HepG2 (cell line): ENCODE data around the gene CDK14. TPM values are rescaled to one million over a fixed set of nuclear protein-coding genes. Genes with fewer than 3 reads are reported as not detected.

Experiments used
- ATAC-seq: fragments of 200-7000 bp; cut with Tn5 transposase; 3 replicates; pipeline ENCODE4 v1.9.1; 2020; ENCODE audit warnings: mild to moderate bottlenecking, moderate library complexity
- BruUV-seq: library from RNA; stranded (reverse); fragments of 400-500 nt; replicated peaks from 2 replicates; lab custom pipeline; 2021; lab: Mats Ljungman, UMichigan
- CTCF ChIA-PET: fragments of 300-600 bp; formaldehyde crosslinking; extraction: SDS; loops from one replicate; lab custom pipeline; 2021; ENCODE audit warnings: low total read pairs, inconsistent platforms, low intra/inter-chr PET ratio; lab: Yijun Ruan, JAX
- POLR2A ChIA-PET: fragments of 350-600 bp; sonication (Branson Sonifier 250); formaldehyde crosslinking; loops from one replicate; lab custom pipeline; 2020; ENCODE audit warnings: antibody characterized with exemption, inconsistent platforms; lab: Yijun Ruan, JAX
- DNase-seq: peaks from one replicate; pipeline ENCODE4 v3.0.0-alpha.2; 2015; ENCODE audit warnings: low spot score
- FAIRE-seq: peaks from 3 replicates; lab custom pipeline; 2011; peaks lifted over from hg19 to GRCh38; lab: Jason Lieb, UNC
- H2AFZ ChIP-seq: one replicate; pipeline ENCODE4 v1.6.1; 2011; ENCODE audit warnings: low read length, inconsistent platforms
- H3K27ac ChIP-seq: fragments of 300-600 bp; 3 replicates; pipeline ENCODE4 v1.8.0; 2011; ENCODE audit warnings: mixed run types, mild to moderate bottlenecking, mixed read lengths, low read length, inconsistent platforms; ENCODE audit not compliant: insufficient read depth; ENCODE audit errors: extremely low read length
- H3K27me3 ChIP-seq, 2 experiments: fragments of 200-600 bp in 1 of 2; 2 replicates in 1 of 2; 3 replicates in 1 of 2; pipeline versions ENCODE4 v1.6.0 to v1.8.0; 2011; ENCODE audit warnings: low read length in 2 of 2, mild to moderate bottlenecking in 2 of 2, moderate library complexity in 2 of 2, inconsistent platforms in 1 of 2; ENCODE audit not compliant: insufficient read depth in 2 of 2, control insufficient read depth in 1 of 2
- H3K36me3 ChIP-seq, 2 experiments: fragments of 200-600 bp in 1 of 2; replicated peaks in 1 of 2; 2 replicates in 1 of 2; 3 replicates in 1 of 2; pipeline versions ENCODE4 v1.5.1 to v1.8.0; 2011; ENCODE audit warnings: low read length in 2 of 2, inconsistent platforms in 1 of 2; ENCODE audit not compliant: insufficient read depth in 2 of 2, control insufficient read depth in 1 of 2
- H3K4me1 ChIP-seq: 2 replicates; pipeline ENCODE4 v1.5.1; 2012; ENCODE audit warnings: low read length, inconsistent platforms; ENCODE audit not compliant: insufficient read depth
- H3K4me2 ChIP-seq: 2 replicates; pipeline ENCODE4 v1.6.0; 2011; ENCODE audit warnings: low read depth, low read length, inconsistent platforms
- H3K4me3 ChIP-seq, 3 experiments: fragments of 200-600 bp in 1 of 3; sonication (generic), shearing (Covaris generic) in 1 of 3; replicated peaks in 1 of 3; 2 replicates each; pipeline ENCODE4 v1.5.1; 2011 to 2016; ENCODE audit warnings: low read length in 3 of 3, inconsistent platforms in 2 of 3, low read depth in 2 of 3, mild to moderate bottlenecking in 2 of 3, control low read depth in 1 of 3, mixed read lengths in 1 of 3; ENCODE audit not compliant: insufficient read depth in 1 of 3
- H3K79me2 ChIP-seq: one replicate; pipeline ENCODE4 v1.6.1; 2011; ENCODE audit warnings: low read length, inconsistent platforms; ENCODE audit not compliant: insufficient read depth
- H3K9ac ChIP-seq: 2 replicates; pipeline ENCODE4 v1.6.0; 2011; ENCODE audit warnings: mild to moderate bottlenecking, low read depth, low read length, inconsistent platforms; ENCODE audit not compliant: insufficient read depth
- H3K9me3 ChIP-seq: 2 replicates; pipeline ENCODE4 v1.5.1; 2012; ENCODE audit warnings: mild to moderate bottlenecking, low read length
- H4K20me1 ChIP-seq: 2 replicates; pipeline ENCODE4 v1.6.0; 2011; ENCODE audit warnings: inconsistent platforms, mild to moderate bottlenecking, low read length, moderate library complexity; ENCODE audit not compliant: insufficient read depth
- ISL2 ChIP-seq: sonication (generic); formaldehyde crosslinking; IDR thresholded peaks from 2 replicates; pipeline ENCODE4 v1.5.0; 2020; ENCODE audit warnings: missing genetic modification reagents
- MATR3 ChIP-seq: sonication (generic); formaldehyde crosslinking; IDR thresholded peaks from 2 replicates; pipeline ENCODE4 v1.4.0; 2020; ENCODE audit warnings: missing genetic modification reagents
- MXD1 ChIP-seq: sonication (generic); formaldehyde crosslinking; IDR thresholded peaks from 2 replicates; pipeline ENCODE4 v1.4.0; 2020; ENCODE audit warnings: mild to moderate bottlenecking, missing genetic modification reagents
- NONO ChIP-seq, 2 experiments: fragments of 450-650 bp in 1 of 2; sonication (generic) in 1 of 2; formaldehyde crosslinking in 1 of 2; IDR thresholded peaks in 1 of 2; conservative IDR thresholded peaks in 1 of 2; 2 replicates each; pipeline versions ENCODE4 v1.6.1 to v1.8.0; 2017 to 2022; ENCODE audit warnings: mild to moderate bottlenecking in 1 of 2, missing genetic modification reagents in 1 of 2, moderate library complexity in 1 of 2
- TBL1XR1 ChIP-seq: fragments of 150-350 bp; IDR thresholded peaks from 2 replicates; pipeline ENCODE4 v1.6.1; 2014; ENCODE audit warnings: borderline replicate concordance, low read length; ENCODE audit not compliant: partially characterized antibody
- ZBTB14 ChIP-seq: sonication (generic); formaldehyde crosslinking; IDR thresholded peaks from 2 replicates; pipeline ENCODE4 v1.4.0; 2020; ENCODE audit warnings: missing genetic modification reagents
- ZBTB26 ChIP-seq: IDR thresholded peaks from 2 replicates; pipeline ENCODE4 v1.6.1; 2016; ENCODE audit warnings: missing compliant biosample characterization, missing genetic modification reagents, borderline replicate concordance
- ZNF407 ChIP-seq: sonication (generic); formaldehyde crosslinking; IDR thresholded peaks from one replicate; pipeline ENCODE4 v1.5.1; 2020; ENCODE audit warnings: mild to moderate bottlenecking, missing genetic modification reagents; ENCODE audit errors: not compliant biosample characterization
- ZNF850 ChIP-seq: sonication (generic); formaldehyde crosslinking; conservative IDR thresholded peaks from 2 replicates; pipeline ENCODE4 v1.9.0; 2021; ENCODE audit warnings: mild to moderate bottlenecking, missing genetic modification reagents
- WGBS: methylation state at CpG from one replicate; pipeline ENCODE4 v1.1.6; 2017; ENCODE audit warnings: low lambda C conversion rate; 5-methylcytosine and 5-hydroxymethylcytosine counted together
- in situ Hi-C: cut with HindIII; loops from 2 replicates; pipeline ENCODE4 v1.10.0; 2017; ENCODE audit warnings: low pct_unique_long_range_greater_than_20kb; ENCODE audit not compliant: extremely low pct_ligation_motif_present
- intact Hi-C: fragments of 100-400 bp; cut with micrococcal nuclease; formaldehyde crosslinking; loops from one replicate; pipeline ENCODE4 v1.10.0; 2022; ENCODE audit not compliant: unreplicated experiment
- polyA plus RNA-seq, 8 experiments: library from polyadenylated mRNA; depleted of rRNA in 3 of 8; stranded (reverse) in 7 of 8; unstranded in 1 of 8; fragments of >200 nt; fragmentation: Illumina TruSeq in 4 of 8; extraction: Trizol in 4 of 8; gene quantifications; 2 replicates each; pipeline versions ENCODE4 v1.2.1 to v1.2.3, GENCODE V29; 2011 to 2016; ENCODE audit warnings: low read depth in 4 of 8, missing spikeins in 1 of 8, mixed read lengths in 1 of 8; ENCODE audit not compliant: insufficient read depth in 1 of 8
- total RNA-seq, 5 experiments: library from RNA; depleted of rRNA; stranded (reverse); fragments of >200 nt; fragmentation: Illumina TruSeq; extraction: Trizol; gene quantifications; 2 replicates each; pipeline ENCODE4 v1.2.3, GENCODE V29; 2016; ENCODE audit warnings: low read depth in 1 of 5

CDK14 gene
- total and polyA plus RNA-seq, 2 of the 13 experiments (the other 11 are each of a cell fraction or from before 2014, with no cell fraction given): 0.26 to 0.71 TPM

- Histone ChIP-seq H3K36me3 (no peaks in the 10 kb centered on the region), H3K9ac (no peak overlapping the region), H3K79me2 (no peaks in the 10 kb centered on the region), H3K4me3 (no peak overlapping the region), H3K27ac (no peak overlapping the region), H3K4me2 (no peak overlapping the region), H4K20me1 (no peaks in the 10 kb centered on the region), H3K4me1 (no peaks in the 10 kb centered on the region), H3K27me3 (no peaks in the 10 kb centered on the region), H2AFZ (no peak overlapping the region), H3K9me3 (no peaks in the 10 kb centered on the region)
- CTCF ChIA-PET: no interaction called here
- POLR2A ChIA-PET: no interaction called here
- TF ChIP-seq NONO (IDR thresholded peaks at IDR 0.05): no peak
- no peak for TF ChIP-seq NONO (CRISPR knock-in tag; conservative IDR thresholded peaks at IDR 0.05)
- TF ChIP-seq ISL2: no peak
- no peak for TF ChIP-seq ZBTB26
- no peak for TF ChIP-seq MXD1 (CRISPR knock-in tag)
- TF ChIP-seq ZNF407 (CRISPR knock-in tag): no peak
- TF ChIP-seq TBL1XR1: no peak
- no peak for TF ChIP-seq ZBTB14 (CRISPR knock-in tag)
- no peak for TF ChIP-seq MATR3 (CRISPR knock-in tag)
- TF ChIP-seq ZNF850 (CRISPR knock-in tag): no peak
- DNase-seq: no peak
- in situ Hi-C loops: no loop called here
- 8% methylated on average over 6 of the region's 6 CpGs for WGBS
- BruUV-seq: no TSS peak
- intact Hi-C loops: no loop called here
- ATAC-seq: no peak
- FAIRE-seq: no peak
Measured at GRCh38 chr7:91206361-91206960, 610.3 kb downstream of the CDK14 start.
